ENCODE measurements around the gene WDR77. TPM values are rescaled to one million over a fixed set of nuclear protein-coding genes. Genes with fewer than 3 reads are reported as not detected.

WDR77 gene
- total RNA-seq, 1 experiment from 2014 or later: 42.5 TPM

- no peak overlapping the region for H3K4me2 ChIP-seq (ENCODE audit: low read length)
- TF ChIP-seq ELF1 (IDR thresholded peaks at IDR 0.05; ENCODE audit: borderline replicate concordance, low read depth) (no peak), ZBTB33 (IDR thresholded peaks at IDR 0.05; ENCODE audit: extremely low read depth, insufficient replicate concordance, low read length) (no peak), SP1 (IDR thresholded peaks at IDR 0.05; ENCODE audit: low read depth) (no peak), POLR2AphosphoS5 (IDR thresholded peaks at IDR 0.05; ENCODE audit: low read depth, low read length) (no peak), SIN3A (IDR thresholded peaks at IDR 0.05; ENCODE audit: low read depth) (no peak), ATF3 (IDR thresholded peaks at IDR 0.05) (no peak), RAD21 (IDR thresholded peaks at IDR 0.05; ENCODE audit: low read depth) (no peak), SRF (IDR thresholded peaks at IDR 0.05; ENCODE audit: low read depth) (no peak), TCF7L2 (IDR thresholded peaks at IDR 0.05; ENCODE audit: borderline replicate concordance, extremely low read depth, insufficient read depth, insufficient read length) (no peak), POLR2A (IDR thresholded peaks at IDR 0.05; ENCODE audit: borderline replicate concordance, extremely low read depth, insufficient read depth, insufficient read length) (no peak), EGR1 (IDR thresholded peaks at IDR 0.05; ENCODE audit: low read depth) (no peak), ZNF274 (IDR thresholded peaks at IDR 0.05; ENCODE audit: low read depth, low read length) (no peak), ZFX (IDR thresholded peaks at IDR 0.05) (no peak), EZH2phosphoT487 (IDR thresholded peaks at IDR 0.05; ENCODE audit: borderline replicate concordance) (no peak), EZH2 (IDR thresholded peaks at IDR 0.05) (no peak), REST (IDR thresholded peaks at IDR 0.05; ENCODE audit: low read depth) (no peak), FOSL1 (IDR thresholded peaks at IDR 0.05; ENCODE audit: low read depth) (no peak)
- TF ChIP-seq, protein P1, sequence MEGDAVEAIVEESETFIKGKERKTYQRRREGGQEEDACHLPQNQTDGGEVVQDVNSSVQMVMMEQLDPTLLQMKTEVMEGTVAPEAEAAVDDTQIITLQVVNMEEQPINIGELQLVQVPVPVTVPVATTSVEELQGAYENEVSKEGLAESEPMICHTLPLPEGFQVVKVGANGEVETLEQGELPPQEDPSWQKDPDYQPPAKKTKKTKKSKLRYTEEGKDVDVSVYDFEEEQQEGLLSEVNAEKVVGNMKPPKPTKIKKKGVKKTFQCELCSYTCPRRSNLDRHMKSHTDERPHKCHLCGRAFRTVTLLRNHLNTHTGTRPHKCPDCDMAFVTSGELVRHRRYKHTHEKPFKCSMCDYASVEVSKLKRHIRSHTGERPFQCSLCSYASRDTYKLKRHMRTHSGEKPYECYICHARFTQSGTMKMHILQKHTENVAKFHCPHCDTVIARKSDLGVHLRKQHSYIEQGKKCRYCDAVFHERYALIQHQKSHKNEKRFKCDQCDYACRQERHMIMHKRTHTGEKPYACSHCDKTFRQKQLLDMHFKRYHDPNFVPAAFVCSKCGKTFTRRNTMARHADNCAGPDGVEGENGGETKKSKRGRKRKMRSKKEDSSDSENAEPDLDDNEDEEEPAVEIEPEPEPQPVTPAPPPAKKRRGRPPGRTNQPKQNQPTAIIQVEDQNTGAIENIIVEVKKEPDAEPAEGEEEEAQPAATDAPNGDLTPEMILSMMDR (IDR thresholded peaks at IDR 0.05 in 2 of 3, conservative IDR thresholded peaks at IDR 0.05 in 1 of 3; ENCODE audit: borderline replicate concordance in 1 of 3, insufficient read depth in 1 of 3, low read depth in 2 of 3, low read length in 2 of 3): no peak
- TF ChIP-seq, protein P2, sequence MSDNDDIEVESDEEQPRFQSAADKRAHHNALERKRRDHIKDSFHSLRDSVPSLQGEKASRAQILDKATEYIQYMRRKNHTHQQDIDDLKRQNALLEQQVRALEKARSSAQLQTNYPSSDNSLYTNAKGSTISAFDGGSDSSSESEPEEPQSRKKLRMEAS (IDR thresholded peaks at IDR 0.05): no peak
- H2AFZ ChIP-seq (ENCODE audit: low read depth, low read length, poor library complexity, severe bottlenecking): no peak overlapping the region
- CTCF ChIA-PET: no interaction called here
- peaks cover 83% of the 10 kb centered on the region for H3K79me2 ChIP-seq (ENCODE audit: insufficient read depth, low read length)
- H3K27me3 ChIP-seq (ENCODE audit: insufficient read depth, low read length): no peaks in the 10 kb centered on the region
- DNase-seq (ENCODE audit: low read depth, low spot score): no peak
- RAD21 ChIA-PET (ENCODE audit: low non-redundant PET in 1 of 2, low total read pairs in 2 of 2, uncharacterized antibody in 2 of 2, unreplicated experiment in 2 of 2): no interaction called here
- no TSS peak for BruUV-seq (replicated peaks)
- no peaks in the 10 kb centered on the region for H4K20me1 ChIP-seq (ENCODE audit: insufficient read depth)
- peaks cover 15 to 28% of the 10 kb centered on the region in 2 experiments for H3K4me1 ChIP-seq (ENCODE audit: control insufficient read depth in 1 of 2, insufficient read depth in 2 of 2, low read length in 2 of 2)
- no peaks in the 10 kb centered on the region for H3K9me3 ChIP-seq (ENCODE audit: control insufficient read depth in 1 of 2, insufficient read depth in 1 of 2, low read depth in 1 of 2, low read length in 2 of 2)
- H3K9ac ChIP-seq (ENCODE audit: low read length): no peak overlapping the region
- H3K9me2 ChIP-seq (ENCODE audit: insufficient read depth): no peaks in the 10 kb centered on the region
- H3K36me3 ChIP-seq (ENCODE audit: control insufficient read depth in 1 of 2, insufficient read depth in 2 of 2, low read length in 2 of 2): peaks cover 32 to 60% of the 10 kb centered on the region in 2 experiments; a peak in 3 of 4 replicates
- H3K27ac ChIP-seq (ENCODE audit: low read depth, low read length): no peak overlapping the region
- intact Hi-C loops (cut with micrococcal nuclease): no loop called here
- no peak overlapping the region for H3K4me3 ChIP-seq (replicated peaks in 1 of 2; ENCODE audit: low read depth in 1 of 2, low read length in 2 of 2)
- POLR2A ChIA-PET: no interaction called here
- no peak for ATAC-seq
These were observed 2.5 kb downstream of the WDR77 start for GRCh38 chr1:111446546-111446945.
